ENCODE data around the gene CUL7.

CUL7 gene

GRCh38 chr6:43076464-43077332 lies 23.0 kb upstream of the CUL7 start:
- no peak for DNase-seq

GRCh38 chr6:43075670-43076463 lies 22.2 kb upstream of the CUL7 start, which contains the start of gene PTK7:
Gene PTK7, plus strand, starts transcription at chr6:43076314. Its CDS starts 175 bp downstream, at chr6:43076489.
- DNase-seq: peak; percentile 47

- no peak for DNase-seq
These were observed 21.4 kb upstream of the CUL7 start for GRCh38 chr6:43074847-43075669.

GRCh38 chr6:43070028-43070632 lies 16.5 kb upstream of the CUL7 start:
- no peak for DNase-seq

GRCh38 chr6:43062818-43063217 lies 9.2 kb upstream of the CUL7 start:
- DNase-seq: no peak

- DNase-seq: no peak
These were observed 8.2 kb upstream of the CUL7 start for GRCh38 chr6:43061861-43062260.

GRCh38 chr6:43060755-43061633 lies 7.3 kb upstream of the CUL7 start:
- DNase-seq: no peak

- no peak for DNase-seq
These were observed 6.5 kb upstream of the CUL7 start for GRCh38 chr6:43060034-43060754.

- DNase-seq: peak; percentile 96
These were observed 5.8 kb upstream of the CUL7 start, which contains the start of the genes KLC4 and MRPL2 for GRCh38 chr6:43059168-43060033. Gene KLC4, plus strand, starts transcription at chr6:43059631. Its CDS starts 1,705 bp downstream, at chr6:43061336. Gene MRPL2, minus strand, starts transcription at chr6:43059434. Its CDS starts 53 bp downstream, at chr6:43059381.

- no peak for DNase-seq
These were observed 4.9 kb upstream of the CUL7 start for GRCh38 chr6:43058531-43058930.

GRCh38 chr6:43055966-43056365 lies 2.3 kb upstream of the CUL7 start:
- no peak for DNase-seq

GRCh38 chr6:43054206-43054943 lies 724 bp upstream of the CUL7 start:
- DNase-seq: no peak

GRCh38 chr6:43052842-43053544 lies 658 bp downstream of the CUL7 start:
- peak; percentile 39 for DNase-seq

- DNase-seq: no peak
These were observed 1.3 kb downstream of the CUL7 start for GRCh38 chr6:43052225-43052841.

GRCh38 chr6:43050981-43051380 lies 2.7 kb downstream of the CUL7 start:
- no peak for DNase-seq

GRCh38 chr6:43047998-43048397 lies 5.7 kb downstream of the CUL7 start:
- DNase-seq: no peak

GRCh38 chr6:43045371-43045930 lies 8.2 kb downstream of the CUL7 start:
- DNase-seq: no peak
